ENCODE results near the gene FAM156B.
"Not testable (repeated sequence)": the region's sequence is repeated elsewhere in the genome, so short reads cannot be mapped to it uniquely, and the experiment has no call there.

DNA sequence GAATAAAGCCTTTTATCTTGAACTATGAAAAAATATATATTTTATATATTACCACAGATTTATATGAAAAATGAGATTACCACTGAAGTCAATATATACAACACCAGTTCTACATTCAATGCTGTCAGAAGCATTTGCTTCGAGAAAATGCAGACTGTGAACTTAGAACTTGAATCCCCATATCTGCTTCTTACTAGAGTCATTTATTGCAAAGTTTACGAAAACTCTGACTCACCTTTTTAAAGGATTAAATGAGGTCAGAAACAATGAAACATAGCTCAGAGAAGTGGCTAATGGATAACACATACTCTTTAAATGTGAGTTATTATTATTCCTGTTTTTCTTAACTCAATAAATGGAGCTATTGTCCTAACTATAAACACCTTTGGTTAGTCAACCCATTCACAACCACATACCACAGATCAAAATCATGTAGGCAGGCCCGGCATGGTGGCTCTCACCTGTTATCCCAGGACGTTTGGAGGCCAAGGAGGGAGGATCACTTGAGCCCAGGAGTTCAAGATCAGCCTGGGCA lies 40.1 kb upstream of the FAM156B start:
- not testable (repeated sequence) for TF ChIP-seq EP300, CTCF, POLR2A, POLR2AphosphoS5 (IDR thresholded peaks at IDR 0.05)
